ENCODE results near the gene SFXN2. TPM values are rescaled to one million over a fixed set of nuclear protein-coding genes. Genes with fewer than 3 reads are reported as not detected.
"Not testable (repeated sequence)": the region's sequence is repeated elsewhere in the genome, so short reads cannot be mapped to it uniquely, and the experiment has no call there.

SFXN2 gene
- total RNA-seq (10 to 100 TPM in 2 of 9 donors, 1 to 10 TPM in 6, under 1 TPM in 1; 0.91 to 12.2 (median 6.7) TPM), polyA plus RNA-seq (1 to 10 TPM; 3.7 to 4.4 (median 4.1) TPM)
- long read RNA-seq, donor 1, partial matches to known transcripts = 0 of 1 reads
- long read RNA-seq, donor 1, other reads (novel, unspliced or antisense) = 0 of 1 reads
- long read RNA-seq, donor 2 = 0 reads
- long read RNA-seq, donor 3 = 0 reads
- long read RNA-seq, donor 4 = 0 reads
- long read RNA-seq, donor 5, full-length matches to known transcripts = 2 of 6 reads
- long read RNA-seq, donor 5, partial matches to known transcripts = 0 of 6 reads
- long read RNA-seq, donor 5, other reads (novel, unspliced or antisense) = 4 of 6 reads
- long read RNA-seq, donor 6, partial matches to known transcripts = 0 of 1 reads
- long read RNA-seq, donor 6, other reads (novel, unspliced or antisense) = 1 of 1 reads
- long read RNA-seq, donor 7 = 0 reads
- long read RNA-seq, donor 8, partial matches to known transcripts = 0 of 1 reads
- long read RNA-seq, donor 8, other reads (novel, unspliced or antisense) = 0 of 1 reads
- long read RNA-seq, donor 9, full-length matches to known transcripts = 1 of 1 reads
- long read RNA-seq, donor 9, partial matches to known transcripts = 0 of 1 reads
- long read RNA-seq, donor 9, other reads (novel, unspliced or antisense) = 0 of 1 reads
- long read RNA-seq, donor 10, full-length matches to known transcripts = 1 of 1 reads
- long read RNA-seq, donor 10, partial matches to known transcripts = 0 of 1 reads
- long read RNA-seq, donor 10, other reads (novel, unspliced or antisense) = 0 of 1 reads

DNA sequence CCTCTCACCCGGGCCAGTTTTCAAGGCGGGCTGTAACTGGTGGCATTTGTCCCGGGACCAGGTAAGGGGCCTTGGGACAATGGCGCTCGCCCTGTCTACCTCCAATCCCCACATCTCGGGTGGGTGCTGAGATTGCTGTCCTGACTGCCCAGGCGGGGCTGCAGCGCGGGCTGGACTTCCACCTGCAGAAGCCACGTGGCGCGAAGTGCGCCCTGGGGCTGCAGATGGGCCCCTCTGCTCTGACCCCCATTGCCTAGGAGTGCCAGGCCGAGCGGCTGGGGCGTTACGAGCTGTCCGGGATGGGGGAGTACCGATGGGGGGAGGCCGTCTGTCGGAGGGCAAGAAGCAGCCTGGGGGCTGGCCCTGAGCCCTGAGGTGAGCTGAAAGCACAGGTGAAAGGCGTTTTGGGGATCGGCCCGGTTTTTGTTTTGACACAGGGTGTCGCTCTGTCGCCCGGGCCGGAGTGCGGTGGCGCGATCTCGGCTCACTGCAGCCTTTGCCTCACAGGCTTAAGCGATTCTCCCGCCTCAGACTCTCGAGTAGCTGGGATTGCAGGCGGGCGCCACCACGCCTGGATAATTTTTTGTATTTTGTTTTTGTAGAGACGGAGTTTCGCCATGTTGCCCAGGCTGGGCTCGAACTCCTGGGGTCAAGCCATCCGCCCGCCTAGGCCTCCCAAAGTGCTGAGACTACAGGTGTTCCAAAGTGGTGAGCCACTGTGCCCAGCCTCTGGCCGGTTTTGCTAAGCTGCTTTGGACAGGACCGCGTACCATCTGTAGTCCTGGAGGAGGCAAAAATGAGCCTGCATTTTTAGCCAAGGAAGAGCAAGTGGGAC is at the start of gene SFXN2:
Gene SFXN2, plus strand, starts transcription at position 16 of the 835 bp plus-strand sequence. CDS start 12,001 bp downstream, outside the sequence.
- 5 to 28% (median 11%) methylated on average over 10 to 46 of the region's 46 CpGs for WGBS, 4 donors
- peak in 3 of 7 donors; percentile 36 to 49 (median 44) for DNase-seq
- peak within 1 kb of the TSS; percentile 49 to 97 (median 82) for H3K4me3 ChIP-seq
- no peaks in the 10 kb centered on the region for H3K36me3 ChIP-seq (replicated peaks in 1 of 2)
- no peaks in the 10 kb centered on the region for H3K27me3 ChIP-seq
- H3K27ac ChIP-seq = peak within 1 kb of the TSS; percentile 24 to 85 (median 75)
- peaks cover 7 to 48% of the 10 kb centered on the region in 2 donors for H3K4me1 ChIP-seq (replicated peaks in 1 of 2)
- intact Hi-C loops (cut with DNase I) = no loop called here
- TF ChIP-seq POLR2A (IDR thresholded peaks at IDR 0.05) (peak in 1 of 2 donors; percentile 9), CTCF (IDR thresholded peaks at IDR 0.05) (no peak)
- no peaks in the 10 kb centered on the region for H3K9me3 ChIP-seq (replicated peaks in 1 of 3)

GRCh38 chr10:102665904-102666509 is 48.4 kb upstream of the SFXN2 start:
- WGBS, 4 donors = 67 to 83% (median 78%) methylated on average over 4 to 9 of the region's 9 CpGs
- Histone ChIP-seq H3K4me1 (replicated peaks in 1 of 2) (peaks cover 5% of the 10 kb centered on the region in 2 donors), H3K9me3 (replicated peaks in 1 of 3) (no peaks in the 10 kb centered on the region), H3K27ac (no peak overlapping the region), H3K27me3 (no peaks in the 10 kb centered on the region), H3K36me3 (replicated peaks in 1 of 2) (no peaks in the 10 kb centered on the region), H3K4me3 (no peak overlapping the region)
- DNase-seq = peak in 2 of 7 donors; percentile 17 to 23
- no peak for TF ChIP-seq CTCF (IDR thresholded peaks at IDR 0.05)
- no peak for TF ChIP-seq POLR2A (IDR thresholded peaks at IDR 0.05)
- intact Hi-C loops (cut with DNase I) = no loop called here

DNA sequence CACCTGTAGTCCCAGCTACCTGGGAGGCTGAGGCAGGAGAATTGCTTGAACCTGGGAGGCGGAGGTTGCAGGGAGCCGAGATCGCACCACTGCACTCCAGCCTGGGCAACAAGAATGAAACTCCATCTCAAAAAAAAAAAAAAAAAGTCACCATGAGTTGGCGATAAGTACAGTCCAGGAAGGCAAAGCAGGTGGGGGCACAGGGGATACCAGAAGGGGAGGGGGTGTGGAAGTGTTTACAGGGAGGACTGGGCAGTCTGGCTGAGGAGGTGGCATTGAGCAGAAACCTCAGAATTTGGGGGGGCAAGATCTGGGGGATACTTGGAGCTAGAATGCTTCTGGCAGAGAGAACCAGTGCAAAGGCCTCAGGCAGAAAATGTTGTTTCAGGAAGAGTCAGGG is 47.0 kb upstream of the SFXN2 start:
- DNase-seq; H3K9me3 ChIP-seq (replicated peaks in 1 of 3); H3K4me1 ChIP-seq (replicated peaks in 1 of 2); H3K27me3 ChIP-seq; H3K27ac ChIP-seq; intact Hi-C loops (cut with DNase I); H3K4me3 ChIP-seq; H3K36me3 ChIP-seq (replicated peaks in 1 of 2): not testable (repeated sequence)
- 91 to 96% (median 94%) methylated on average over 4 of the region's 4 CpGs for WGBS, 4 donors

GRCh38 chr10:102668326-102669107 is 45.9 kb upstream of the SFXN2 start:
- Histone ChIP-seq H3K27me3 (no peaks in the 10 kb centered on the region), H3K27ac (peak overlapping the region in 1 of 5 donors; percentile 45), H3K4me1 (replicated peaks in 1 of 2) (peaks cover 0 to 4% of the 10 kb centered on the region in 2 donors), H3K9me3 (replicated peaks in 1 of 3) (no peaks in the 10 kb centered on the region), H3K36me3 (replicated peaks in 1 of 2) (no peaks in the 10 kb centered on the region), H3K4me3 (no peak overlapping the region)
- TF ChIP-seq POLR2A (IDR thresholded peaks at IDR 0.05) (no peak), CTCF (IDR thresholded peaks at IDR 0.05) (no peak)
- DNase-seq = peak in 2 of 7 donors; percentile 20 to 50
- intact Hi-C loops (cut with DNase I) = no loop called here
- WGBS, 4 donors = 80 to 90% (median 89%) methylated on average over 6 to 10 of the region's 10 CpGs

Measured in adrenal gland (tissue), 19 donors.